ENCODE measurements around the gene SMIM43. TPM values are rescaled to one million over a fixed set of nuclear protein-coding genes. Genes with fewer than 3 reads are reported as not detected.

The SMIM43 gene
- polyA plus RNA-seq, 1 donor (not counting 4 experiments of a cell fraction or from before 2014, with no cell fraction given): 0.03 TPM

DNA sequence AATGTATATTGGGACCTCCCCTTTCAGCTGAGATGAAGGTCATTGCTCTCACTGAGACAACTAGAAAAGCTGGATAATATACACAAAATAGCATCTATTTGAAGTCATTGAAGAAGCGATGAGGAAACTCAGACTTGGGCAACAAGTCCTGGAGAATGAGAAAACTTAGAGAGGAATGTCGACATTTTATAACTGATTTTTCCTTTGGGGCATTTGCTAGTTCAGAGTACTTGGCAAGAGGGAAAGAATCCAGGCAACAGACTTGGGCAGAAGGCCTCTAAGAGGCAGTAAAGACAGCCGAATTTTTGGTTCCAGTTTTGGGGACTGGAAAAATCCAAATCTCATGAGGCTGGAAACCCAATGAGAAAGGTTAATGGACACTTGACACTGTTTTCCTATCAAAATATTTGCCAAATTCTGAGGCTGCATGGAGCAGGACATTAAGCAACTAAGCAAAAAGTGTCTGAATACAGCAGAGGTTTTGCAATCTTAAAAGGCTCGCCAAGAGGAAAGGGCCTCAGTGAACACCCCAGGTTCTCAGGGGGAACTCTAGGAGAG, 47.2 kb downstream of the SMIM43 start:
- no peak for DNase-seq (ENCODE audit: low read depth, low spot score)
- FAIRE-seq: no peak

GRCh38 chr4:121714548-121714947, 50.4 kb downstream of the SMIM43 start:
- no peak overlapping the region for H2AFZ ChIP-seq (ENCODE audit: control insufficient read depth, low read length)
- H3K36me3 ChIP-seq (ENCODE audit: control insufficient read depth in 2 of 2, extremely low read depth in 1 of 2, insufficient read depth in 2 of 2, low read length in 2 of 2): no peaks in the 10 kb centered on the region
- H4K20me1 ChIP-seq (ENCODE audit: control insufficient read depth, extremely low read depth, insufficient read depth, low read length): no peaks in the 10 kb centered on the region
- H3K4me1 ChIP-seq (ENCODE audit: control insufficient read depth, extremely low read depth, insufficient read depth, low read length): peaks cover 12% of the 10 kb centered on the region
- no peaks in the 10 kb centered on the region for H3K79me2 ChIP-seq (ENCODE audit: control insufficient read depth, insufficient read depth, low read length)
- no peak for TF ChIP-seq CTCF (optimal IDR thresholded peaks at IDR 0.05 in 1 of 3, IDR thresholded peaks at IDR 0.05 in 1 of 3, conservative IDR thresholded peaks at IDR 0.05 in 1 of 3; ENCODE audit: extremely low read depth in 1 of 3, insufficient read depth in 2 of 3, low read length in 3 of 3)
- TF ChIP-seq EZH2 (IDR thresholded peaks at IDR 0.05; ENCODE audit: low read length): no peak
- no peak overlapping the region for H3K4me2 ChIP-seq (ENCODE audit: control insufficient read depth, extremely low read depth, insufficient read depth, low read depth, low read length)
- H3K9ac ChIP-seq (ENCODE audit: control insufficient read depth, extremely low read depth, insufficient read depth, low read length): no peak overlapping the region
- H3K27ac ChIP-seq (ENCODE audit: control insufficient read depth, insufficient read depth, low read length): no peak overlapping the region
- H3K9me3 ChIP-seq (ENCODE audit: control insufficient read depth, low read depth, low read length): no peaks in the 10 kb centered on the region
- peaks cover 6% of the 10 kb centered on the region for H3K9me1 ChIP-seq (ENCODE audit: control insufficient read depth, extremely low read depth, insufficient read depth, low read length)
- no peaks in the 10 kb centered on the region for H3K27me3 ChIP-seq (ENCODE audit: control insufficient read depth, extremely low read depth, insufficient read depth, low read length)
- dilution Hi-C loops (cut with MboI; ENCODE audit: extremely low pct_ligation_motif_present, low sequenced_read_pairs): no loop called here
- H3K4me3 ChIP-seq (ENCODE audit: control insufficient read depth in 2 of 3, extremely low read depth in 1 of 3, insufficient read depth in 2 of 3, low read depth in 1 of 3, low read length in 3 of 3): no peak overlapping the region
- DNase-seq (ENCODE audit: low read depth, low spot score) (no peak), FAIRE-seq (no peak)

More for the DNA sequence above, 47.2 kb downstream of the SMIM43 start:
- no peaks in the 10 kb centered on the region for H3K9me3 ChIP-seq (ENCODE audit: control insufficient read depth, low read depth, low read length)
- no peak overlapping the region for H3K27ac ChIP-seq (ENCODE audit: control insufficient read depth, insufficient read depth, low read length)
- no peak overlapping the region for H3K9ac ChIP-seq (ENCODE audit: control insufficient read depth, extremely low read depth, insufficient read depth, low read length)
- H3K79me2 ChIP-seq (ENCODE audit: control insufficient read depth, insufficient read depth, low read length): no peaks in the 10 kb centered on the region
- dilution Hi-C loops (cut with MboI; ENCODE audit: extremely low pct_ligation_motif_present, low sequenced_read_pairs): no loop called here
- no peaks in the 10 kb centered on the region for H3K4me1 ChIP-seq (ENCODE audit: control insufficient read depth, extremely low read depth, insufficient read depth, low read length)
- H3K36me3 ChIP-seq (ENCODE audit: control insufficient read depth in 2 of 2, extremely low read depth in 1 of 2, insufficient read depth in 2 of 2, low read length in 2 of 2): no peaks in the 10 kb centered on the region
- no peak overlapping the region for H3K4me2 ChIP-seq (ENCODE audit: control insufficient read depth, extremely low read depth, insufficient read depth, low read depth, low read length)
- no peaks in the 10 kb centered on the region for H3K27me3 ChIP-seq (ENCODE audit: control insufficient read depth, extremely low read depth, insufficient read depth, low read length)
- no peak overlapping the region for H3K4me3 ChIP-seq (ENCODE audit: control insufficient read depth in 2 of 3, extremely low read depth in 1 of 3, insufficient read depth in 2 of 3, low read depth in 1 of 3, low read length in 3 of 3)
- H4K20me1 ChIP-seq (ENCODE audit: control insufficient read depth, extremely low read depth, insufficient read depth, low read length): no peaks in the 10 kb centered on the region
- H2AFZ ChIP-seq (ENCODE audit: control insufficient read depth, low read length): no peak overlapping the region
- H3K9me1 ChIP-seq (ENCODE audit: control insufficient read depth, extremely low read depth, insufficient read depth, low read length): no peaks in the 10 kb centered on the region
- TF ChIP-seq CTCF (optimal IDR thresholded peaks at IDR 0.05 in 1 of 3, IDR thresholded peaks at IDR 0.05 in 1 of 3, conservative IDR thresholded peaks at IDR 0.05 in 1 of 3; ENCODE audit: extremely low read depth in 1 of 3, insufficient read depth in 2 of 3, low read length in 3 of 3) (no peak), EZH2 (IDR thresholded peaks at IDR 0.05; ENCODE audit: low read length) (no peak)

All from keratinocyte (primary cell).